Activated CD8-positive, alpha-beta T cell treated with anti-CD3 and anti-CD28 coated beads for 36 hours (primary cell): ENCODE measurements around the gene NSMF. TPM values are rescaled to one million over a fixed set of nuclear protein-coding genes. Genes with fewer than 3 reads are reported as not detected.
A peak's percentile ranks its signal among the peaks of the same experiment; 100 is the strongest.
"Not testable (repeated sequence)": the region's sequence is repeated elsewhere in the genome, so short reads cannot be mapped to it uniquely, and the experiment has no call there.

Experiments
- ATAC-seq: fragments of 200-7000 bp; cut with Tn5 transposase; one replicate; pipeline ENCODE4 v1.10.0; 2021; ENCODE audit warnings: mild to moderate bottlenecking, moderate library complexity
- CTCF ChIA-PET: fragments of 350-600 bp; sonication (Branson Sonifier 250); formaldehyde crosslinking; loops from one replicate; lab custom pipeline; 2021; ENCODE audit warnings: antibody characterized with exemption; lab: Charles Lee
- POLR2A ChIA-PET: fragments of 350-600 bp; sonication (Branson Sonifier 250); formaldehyde crosslinking; loops from one replicate; lab custom pipeline; 2021; ENCODE audit warnings: antibody characterized with exemption; lab: Charles Lee
- DNase-seq: peaks from one replicate; pipeline ENCODE4 v3.0.0-alpha.2; 2020
- H3K27ac Mint-ChIP-seq: one replicate; pipeline ENCODE4 v1.8.0; 2021; ENCODE audit warnings: mild to moderate bottlenecking, mixed read lengths
- H3K27me3 Mint-ChIP-seq: one replicate; pipeline ENCODE4 v1.8.0; 2021; ENCODE audit warnings: mixed read lengths
- H3K36me3 Mint-ChIP-seq: one replicate; pipeline ENCODE4 v1.8.0; 2021; ENCODE audit warnings: low read depth, mixed read lengths
- H3K4me1 Mint-ChIP-seq: one replicate; pipeline ENCODE4 v1.8.0; 2021; ENCODE audit warnings: low read depth, mixed read lengths
- H3K4me3 Mint-ChIP-seq: one replicate; pipeline ENCODE4 v1.8.0; 2021; ENCODE audit warnings: mild to moderate bottlenecking, moderate library complexity, mixed read lengths
- H3K9me3 Mint-ChIP-seq: one replicate; pipeline ENCODE4 v1.8.0; 2021; ENCODE audit warnings: mixed read lengths
- intact Hi-C: fragments of 100-400 bp; cut with micrococcal nuclease; formaldehyde crosslinking; loops from one replicate; pipeline ENCODE4 v1.10.0; 2022
- total RNA-seq, 2 experiments: library from RNA; stranded (reverse); gene quantifications; one replicate each; pipeline ENCODE4 v1.2.3, GENCODE V29; 2021
- TF ChIP-seq, protein P1 (sequence below): fragments of 200-600 bp; IDR thresholded peaks from one replicate; pipeline ENCODE4 v1.8.0; 2022; ENCODE audit warnings: antibody characterized with exemption, mild to moderate bottlenecking

Gene NSMF
- total RNA-seq, 2 experiments from 2014 or later: 112 to 116 TPM

DNA sequence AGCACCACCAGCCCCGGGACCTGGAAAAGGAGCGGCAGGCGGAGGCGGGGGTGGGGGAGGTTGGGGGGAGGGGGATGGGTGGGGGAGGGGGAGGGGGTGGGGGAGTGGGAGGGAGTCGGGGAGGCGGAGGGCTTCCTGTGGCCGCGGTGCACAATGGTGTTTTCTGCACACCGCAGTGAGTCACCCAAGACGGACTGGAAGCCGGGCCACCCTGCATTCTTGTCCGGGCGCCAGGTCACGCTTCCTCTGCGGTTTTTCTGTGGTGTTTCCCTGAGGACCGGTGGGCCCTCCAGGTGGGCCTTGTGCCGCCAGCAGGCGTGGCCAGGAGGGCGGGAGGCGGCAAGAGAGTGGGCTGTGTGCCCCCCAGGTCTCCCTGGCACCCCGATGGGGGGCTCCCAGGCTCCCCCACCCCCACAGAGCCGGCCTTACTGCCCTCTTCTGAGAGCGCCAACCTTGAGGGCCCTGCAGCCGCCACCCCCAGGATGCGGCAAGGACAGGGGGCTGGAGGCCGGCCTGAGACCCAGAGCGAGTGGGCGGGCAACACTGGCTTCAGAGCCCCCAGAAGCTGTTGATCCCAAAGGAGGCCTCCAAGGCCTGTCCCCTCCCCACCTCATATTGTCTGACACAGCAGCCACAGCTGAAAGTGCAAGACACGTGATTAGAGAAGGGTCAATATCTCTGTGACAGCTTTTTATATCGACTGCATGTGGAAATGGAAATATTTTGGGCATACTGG, 47.3 kb downstream of the NSMF start:
- H3K27me3 Mint-ChIP-seq: peaks cover 3% of the 10 kb centered on the region
- H3K27ac Mint-ChIP-seq: no peak overlapping the region
- peak; percentile 48 for ATAC-seq
- intact Hi-C loops: no loop called here
- H3K36me3 Mint-ChIP-seq: peaks cover 3% of the 10 kb centered on the region
- CTCF ChIA-PET: interaction anchor here (1.2 to 1.6 kb wide), 3 partner anchors 10 to 125 kb away, joined by 3 to 6 read pairs (median 4); no protein-coding TSS in a partner anchor
- no peaks in the 10 kb centered on the region for H3K9me3 Mint-ChIP-seq
- POLR2A ChIA-PET: interaction anchor here (1.2 kb wide), 2 partner anchors 11 kb away, joined by 4 to 7 read pairs; partner anchors contain the start of genes EXD3 and NOXA1
- DNase-seq: peak; percentile 81
- H3K4me1 Mint-ChIP-seq: peaks cover 6% of the 10 kb centered on the region
- H3K4me3 Mint-ChIP-seq: no peak overlapping the region
- TF ChIP-seq, protein P1, sequence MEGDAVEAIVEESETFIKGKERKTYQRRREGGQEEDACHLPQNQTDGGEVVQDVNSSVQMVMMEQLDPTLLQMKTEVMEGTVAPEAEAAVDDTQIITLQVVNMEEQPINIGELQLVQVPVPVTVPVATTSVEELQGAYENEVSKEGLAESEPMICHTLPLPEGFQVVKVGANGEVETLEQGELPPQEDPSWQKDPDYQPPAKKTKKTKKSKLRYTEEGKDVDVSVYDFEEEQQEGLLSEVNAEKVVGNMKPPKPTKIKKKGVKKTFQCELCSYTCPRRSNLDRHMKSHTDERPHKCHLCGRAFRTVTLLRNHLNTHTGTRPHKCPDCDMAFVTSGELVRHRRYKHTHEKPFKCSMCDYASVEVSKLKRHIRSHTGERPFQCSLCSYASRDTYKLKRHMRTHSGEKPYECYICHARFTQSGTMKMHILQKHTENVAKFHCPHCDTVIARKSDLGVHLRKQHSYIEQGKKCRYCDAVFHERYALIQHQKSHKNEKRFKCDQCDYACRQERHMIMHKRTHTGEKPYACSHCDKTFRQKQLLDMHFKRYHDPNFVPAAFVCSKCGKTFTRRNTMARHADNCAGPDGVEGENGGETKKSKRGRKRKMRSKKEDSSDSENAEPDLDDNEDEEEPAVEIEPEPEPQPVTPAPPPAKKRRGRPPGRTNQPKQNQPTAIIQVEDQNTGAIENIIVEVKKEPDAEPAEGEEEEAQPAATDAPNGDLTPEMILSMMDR: no peak

DNA sequence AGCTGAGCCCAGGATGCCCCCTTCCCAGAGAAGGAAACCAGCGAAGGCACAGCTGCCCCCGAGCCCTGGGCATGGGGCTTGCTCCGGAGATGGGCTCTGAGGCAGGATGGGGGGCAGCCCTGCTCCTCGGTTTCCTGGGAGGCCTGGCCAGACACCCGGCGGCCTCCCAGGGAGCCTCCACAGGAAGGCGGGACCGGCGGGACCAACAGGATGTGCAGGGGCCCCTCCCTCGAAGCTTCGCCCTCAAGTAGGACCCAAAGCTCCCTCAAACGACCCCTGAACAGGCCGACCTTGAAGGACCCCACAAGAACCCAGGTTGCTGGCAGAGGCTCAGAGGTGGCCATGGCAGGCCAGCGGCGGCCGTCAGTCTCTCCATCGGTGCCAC, 47.9 kb downstream of the NSMF start:
- intact Hi-C loops: no loop called here
- TF ChIP-seq, protein P1: no peak
- no peaks in the 10 kb centered on the region for H3K9me3 Mint-ChIP-seq
- ATAC-seq (no peak), DNase-seq (no peak)
- ChIA-PET POLR2A (interaction anchor here (1.2 kb wide), 1 partner anchor 11 kb away, joined by 4 read pairs; no protein-coding TSS in a partner anchor), CTCF (interaction anchor here (1.2 kb wide), 1 partner anchor 124 kb away, joined by 4 read pairs; no protein-coding TSS in a partner anchor)
- H3K36me3 Mint-ChIP-seq: peaks cover 3% of the 10 kb centered on the region
- H3K4me3 Mint-ChIP-seq: no peak overlapping the region
- H3K27me3 Mint-ChIP-seq: peaks cover 3% of the 10 kb centered on the region
- peaks cover 6% of the 10 kb centered on the region for H3K4me1 Mint-ChIP-seq
- H3K27ac Mint-ChIP-seq: no peak overlapping the region

- Mint-ChIP-seq H3K4me3 (no peak overlapping the region), H3K36me3 (peaks cover 3% of the 10 kb centered on the region), H3K27ac (no peak overlapping the region), H3K4me1 (peaks cover 6% of the 10 kb centered on the region), H3K9me3 (no peaks in the 10 kb centered on the region), H3K27me3 (peaks cover 3% of the 10 kb centered on the region)
- CTCF ChIA-PET: interaction anchor here (1.2 kb wide), 1 partner anchor 124 kb away, joined by 4 read pairs; no protein-coding TSS in a partner anchor
- ATAC-seq: no peak
- POLR2A ChIA-PET: interaction anchor here (1.2 kb wide), 1 partner anchor 11 kb away, joined by 4 read pairs; no protein-coding TSS in a partner anchor
- no peak for DNase-seq
- intact Hi-C loops: no loop called here
- TF ChIP-seq, protein P1: no peak
Measured at GRCh38 chr9:137410891-137411249, 48.3 kb downstream of the NSMF start.

GRCh38 chr9:137410236-137410890, 48.8 kb downstream of the NSMF start:
- ATAC-seq, H3K27me3 Mint-ChIP-seq, H3K27ac Mint-ChIP-seq, DNase-seq, intact Hi-C loops, H3K4me3 Mint-ChIP-seq, H3K9me3 Mint-ChIP-seq, H3K36me3 Mint-ChIP-seq, H3K4me1 Mint-ChIP-seq: not testable (repeated sequence)
- ChIA-PET POLR2A (interaction anchor here (0.6 to 1.2 kb wide), 2 partner anchors 12 to 147 kb away, joined by 3 to 4 read pairs; no protein-coding TSS in a partner anchor), CTCF (interaction anchor here (1.0 to 1.8 kb wide), 3 partner anchors 12 to 123 kb away, joined by 3 to 6 read pairs (median 4); partner anchors contain the start of gene EXD3)

GRCh38 chr9:137409515-137409914, 49.6 kb downstream of the NSMF start:
- Mint-ChIP-seq H3K4me1 (peaks cover 6% of the 10 kb centered on the region), H3K9me3 (no peaks in the 10 kb centered on the region), H3K4me3 (no peak overlapping the region), H3K36me3 (peaks cover 3% of the 10 kb centered on the region), H3K27ac (no peak overlapping the region), H3K27me3 (peaks cover 3% of the 10 kb centered on the region)
- DNase-seq (no peak), ATAC-seq (no peak)
- intact Hi-C loops: loop anchor here (10.0 kb wide), 1 partner anchor 115 kb away; no protein-coding TSS in a partner anchor
- POLR2A ChIA-PET: interaction anchor here (2.4 kb wide), 1 partner anchor 13 kb away, joined by 8 read pairs; the partner anchor contains the start of genes EXD3 and NOXA1
- CTCF ChIA-PET: interaction anchor here (1.0 to 1.8 kb wide), 3 partner anchors 13 to 123 kb away, joined by 3 to 7 read pairs (median 6); partner anchors contain the start of gene EXD3
- TF ChIP-seq, protein P1: no peak
